OCI-LY1 (cell line): ENCODE measurements around the gene FBXO47.

Experiments
- H2AFZ ChIP-seq: fragments of 200-600 bp; sonication (generic), shearing (Covaris generic); 2 replicates; pipeline ENCODE4 v1.6.0; 2014; ENCODE audit warnings: antibody characterized with exemption, mild to moderate bottlenecking, low read length
- H3F3A ChIP-seq: fragments of 200-600 bp; sonication (generic), shearing (Covaris generic); 2 replicates; pipeline ENCODE4 v1.6.0; 2014; ENCODE audit warnings: mild to moderate bottlenecking, antibody characterized with exemption, low read length, moderate library complexity; ENCODE audit not compliant: insufficient read depth
- H3K27ac ChIP-seq: fragments of 200-600 bp; sonication (generic); 2 replicates; pipeline ENCODE4 v1.5.1; 2014; ENCODE audit warnings: low read length, mixed run types, mild to moderate bottlenecking, low read depth; ENCODE audit not compliant: poor library complexity, severe bottlenecking
- H3K27me3 ChIP-seq: fragments of 200-600 bp; sonication (generic); 2 replicates; pipeline ENCODE4 v1.6.0; 2014; ENCODE audit warnings: antibody characterized with exemption, mild to moderate bottlenecking, low read length, moderate library complexity; ENCODE audit not compliant: insufficient read depth
- H3K36me3 ChIP-seq: fragments of 200-600 bp; sonication (generic); 2 replicates; pipeline ENCODE4 v1.6.1; 2014; ENCODE audit warnings: mild to moderate bottlenecking, antibody characterized with exemption, low read length, moderate library complexity, mixed read lengths; ENCODE audit not compliant: insufficient read depth
- H3K4me1 ChIP-seq: fragments of 200-600 bp; sonication (generic); 2 replicates; pipeline ENCODE4 v1.5.1; 2014; ENCODE audit warnings: mild to moderate bottlenecking, low read length, moderate library complexity; ENCODE audit not compliant: insufficient read depth, severe bottlenecking
- H3K4me2 ChIP-seq: fragments of 200-600 bp; sonication (generic), shearing (Covaris generic); 2 replicates; pipeline ENCODE4 v1.6.1; 2014; ENCODE audit warnings: low read length
- H3K4me3 ChIP-seq: fragments of 200-600 bp; sonication (generic); 2 replicates; pipeline ENCODE4 v1.5.1; 2014; ENCODE audit warnings: low read length, low read depth, mild to moderate bottlenecking, mixed read lengths; ENCODE audit not compliant: poor library complexity, severe bottlenecking
- H3K79me2 ChIP-seq: fragments of 200-600 bp; shearing (Covaris generic); 2 replicates; pipeline ENCODE4 v1.6.1; 2016; ENCODE audit warnings: mixed run types, low read length, mixed read lengths; ENCODE audit not compliant: insufficient read depth
- H3K9ac ChIP-seq: fragments of 200-600 bp; sonication (generic), shearing (Covaris generic); 2 replicates; pipeline ENCODE4 v1.6.1; 2014; ENCODE audit warnings: mild to moderate bottlenecking, low read length, mixed read lengths
- H3K9me2 ChIP-seq: fragments of 200-600 bp; sonication (generic), shearing (Covaris generic); 2 replicates; pipeline ENCODE4 v1.6.1; 2014; ENCODE audit warnings: low read depth, mild to moderate bottlenecking, low read length, mixed read lengths
- H3K9me3 ChIP-seq: fragments of 200-600 bp; shearing (Covaris generic); 2 replicates; pipeline ENCODE4 v1.6.1; 2014; ENCODE audit warnings: low read length, mixed read lengths
- H4K20me1 ChIP-seq: fragments of 200-600 bp; sonication (generic), shearing (Covaris generic); 2 replicates; pipeline ENCODE4 v1.6.0; 2016; ENCODE audit warnings: mild to moderate bottlenecking, low read length; ENCODE audit not compliant: insufficient read depth
- CTCF ChIP-seq: fragments of 200-600 bp; sonication (generic), shearing (Covaris generic); IDR thresholded peaks from 2 replicates; pipeline ENCODE4 v1.5.1; 2017; ENCODE audit warnings: mild to moderate bottlenecking, antibody characterized with exemption, low read length, moderate library complexity, mixed read lengths
- EZH2 ChIP-seq: fragments of 200-600 bp; sonication (generic), shearing (Covaris generic); IDR thresholded peaks from 2 replicates; pipeline ENCODE4 v1.8.0; 2017; ENCODE audit warnings: borderline replicate concordance, mixed run types, mild to moderate bottlenecking, antibody characterized with exemption, low read length, moderate library complexity, mixed read lengths

FBXO47 gene

GRCh38 chr17:38900978-38901656 lies 66.1 kb downstream of the FBXO47 start:
- Histone ChIP-seq H3K4me2 (no peak overlapping the region), H3K27me3 (no peaks in the 10 kb centered on the region), H3K27ac (no peak overlapping the region), H4K20me1 (no peaks in the 10 kb centered on the region), H3K9me2 (no peaks in the 10 kb centered on the region), H3F3A (no peaks in the 10 kb centered on the region), H3K79me2 (no peaks in the 10 kb centered on the region), H3K4me1 (peaks cover 37% of the 10 kb centered on the region), H3K4me3 (no peak overlapping the region), H3K9me3 (no peaks in the 10 kb centered on the region), H2AFZ (no peak overlapping the region), H3K36me3 (peaks cover 56% of the 10 kb centered on the region), H3K9ac (no peak overlapping the region)
- no peak for TF ChIP-seq EZH2
- TF ChIP-seq CTCF = no peak

GRCh38 chr17:38899421-38899820 lies 67.8 kb downstream of the FBXO47 start:
- Histone ChIP-seq H3K4me1 (peaks cover 26% of the 10 kb centered on the region), H3K9me3 (no peaks in the 10 kb centered on the region), H3K9ac (peak overlapping the region; percentile 68; the same call in 1 of the 2 replicates), H4K20me1 (no peaks in the 10 kb centered on the region), H3K27ac (peak overlapping the region; percentile 91), H3K79me2 (no peaks in the 10 kb centered on the region), H3K36me3 (peaks cover 55% of the 10 kb centered on the region), H3F3A (no peaks in the 10 kb centered on the region), H3K9me2 (no peaks in the 10 kb centered on the region), H3K27me3 (no peaks in the 10 kb centered on the region), H3K4me3 (no peak overlapping the region), H3K4me2 (peak overlapping the region; percentile 56; the same call in 1 of the 2 replicates), H2AFZ (no peak overlapping the region)
- TF ChIP-seq CTCF (no peak), EZH2 (no peak)

GRCh38 chr17:38898812-38899348 lies 68.3 kb downstream of the FBXO47 start:
- H4K20me1 ChIP-seq = no peaks in the 10 kb centered on the region
- H3K9me3 ChIP-seq = no peaks in the 10 kb centered on the region
- peak overlapping the region; percentile 26 for H3K4me3 ChIP-seq
- H3K9me2 ChIP-seq = no peaks in the 10 kb centered on the region
- H3K27me3 ChIP-seq = no peaks in the 10 kb centered on the region
- peak overlapping the region; percentile 68 for H3K9ac ChIP-seq
- H2AFZ ChIP-seq = no peak overlapping the region
- peak overlapping the region; percentile 91 for H3K27ac ChIP-seq
- peaks cover 26% of the 10 kb centered on the region for H3K4me1 ChIP-seq
- H3K36me3 ChIP-seq = peaks cover 53% of the 10 kb centered on the region
- TF ChIP-seq CTCF (no peak), EZH2 (no peak)
- no peaks in the 10 kb centered on the region for H3K79me2 ChIP-seq
- no peaks in the 10 kb centered on the region for H3F3A ChIP-seq
- H3K4me2 ChIP-seq = peak overlapping the region; percentile 56
